ENCODE data around the gene ATRNL1.
"Not testable (repeated sequence)": the region's sequence is repeated elsewhere in the genome, so short reads cannot be mapped to it uniquely, and the experiment has no call there.

- TF ChIP-seq TEAD4 (IDR thresholded peaks at IDR 0.05; ENCODE audit: low read depth, low read length); GABPA (IDR thresholded peaks at IDR 0.05; ENCODE audit: borderline replicate concordance, insufficient read depth, low read length); E2F6 (IDR thresholded peaks at IDR 0.05); CTCF (IDR thresholded peaks at IDR 0.05; ENCODE audit: control extremely low read depth in 1 of 3, insufficient read depth in 1 of 3, low read depth in 1 of 3, low read length in 3 of 3); SRF (IDR thresholded peaks at IDR 0.05; ENCODE audit: low read depth, low read length); SIN3A (conservative IDR thresholded peaks at IDR 0.05 in 1 of 2, IDR thresholded peaks at IDR 0.05 in 1 of 2; ENCODE audit: low read depth in 1 of 2, low read length in 2 of 2); TAF1 (IDR thresholded peaks at IDR 0.05; ENCODE audit: low read depth, low read length); SP4 (IDR thresholded peaks at IDR 0.05; ENCODE audit: low read length); CEBPB (IDR thresholded peaks at IDR 0.05; ENCODE audit: low read depth, low read length); KDM1A (IDR thresholded peaks at IDR 0.05; ENCODE audit: borderline replicate concordance, low read length); EZH2 (IDR thresholded peaks at IDR 0.05; ENCODE audit: low read depth, low read length, severe bottlenecking); POLR2A (IDR thresholded peaks at IDR 0.05; ENCODE audit: control extremely low read depth in 1 of 2, low read depth in 2 of 2, low read length in 2 of 2); RAD21 (IDR thresholded peaks at IDR 0.05 in 1 of 2, conservative IDR thresholded peaks at IDR 0.05 in 1 of 2; ENCODE audit: low read depth in 2 of 2, low read length in 2 of 2): not testable (repeated sequence)
- TF ChIP-seq, protein P1, sequence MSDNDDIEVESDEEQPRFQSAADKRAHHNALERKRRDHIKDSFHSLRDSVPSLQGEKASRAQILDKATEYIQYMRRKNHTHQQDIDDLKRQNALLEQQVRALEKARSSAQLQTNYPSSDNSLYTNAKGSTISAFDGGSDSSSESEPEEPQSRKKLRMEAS (IDR thresholded peaks at IDR 0.05), result not testable (repeated sequence)
Observed at GRCh38 chr10:115828182-115828581, 735.0 kb downstream of the ATRNL1 start.

Data from H1 (cell line).